ENCODE results near the gene ODAD3. TPM values are rescaled to one million over a fixed set of nuclear protein-coding genes. Genes with fewer than 3 reads are reported as not detected.

Gene ODAD3
- total and polyA plus RNA-seq, 10 of the 15 experiments (the other 5 are each of a cell fraction or from before 2014, with no cell fraction given) = 0.11 to 0.39 (median 0.28) TPM; not detected in 7

GRCh38 chr19:11422163-11423065 lies 12.5 kb downstream of the ODAD3 start (continued):
- TF ChIP-seq POLR2A (IDR thresholded peaks at IDR 0.05; ENCODE audit: low read depth, low read length) = peak; percentile 33; the same call in 1 of the 2 replicates

GRCh38 chr19:11421371-11422098 lies 13.4 kb downstream of the ODAD3 start:
- H3K9me3 ChIP-seq (replicated peaks; ENCODE audit: control insufficient read depth, insufficient read depth, low read length) = no peaks in the 10 kb centered on the region
- intact Hi-C loops (cut with micrococcal nuclease; ENCODE audit: unreplicated experiment) = no loop called here
- ChIA-PET POLR2A (interaction anchor here (0.6 to 1.4 kb wide), 7 partner anchors 9 to 280 kb away, joined by 3 to 7 read pairs (median 3); partner anchors contain the start of genes ODAD3 and PRKCSH), CTCF (interaction anchor here (0.9 to 2.9 kb wide), 9 partner anchors 10 to 386 kb away, joined by 3 to 13 read pairs (median 4); partner anchors contain the start of genes ODAD3 and PRKCSH), SMC1A (ENCODE audit: uncharacterized antibody, unreplicated experiment) (interaction anchor here (0.8 to 2.3 kb wide), 6 partner anchors 24 to 61 kb away, joined by 3 to 14 read pairs (median 3); no protein-coding TSS in a partner anchor), RAD21 (ENCODE audit: unreplicated experiment) (interaction anchor here (1.2 to 2.2 kb wide), 4 partner anchors 14 to 61 kb away, joined by 4 to 7 read pairs (median 6); partner anchors contain the start of genes ODAD3, PRKCSH and SWSAP1)
- FAIRE-seq (no peak), DNase-seq (ENCODE audit: low read depth, low spot score) (no peak), ATAC-seq (peak; percentile 72)
- peak overlapping the region; percentile 71 for H2AFZ ChIP-seq (ENCODE audit: control insufficient read depth, low read depth, low read length)
- in situ Hi-C loops (cut with MboI) = no loop called here
- no TSS peak for BruUV-seq (replicated peaks)
- 17% methylated on average over 36 of the region's 36 CpGs for WGBS (ENCODE audit: insufficient coverage, insufficient replicate concordance, low lambda C conversion rate, missing lambda C conversion rate)
- peak overlapping the region; percentile 40; the same call in 1 of the 2 replicates for H3K4me3 ChIP-seq
- H3K79me2 ChIP-seq (ENCODE audit: control insufficient read depth, insufficient read depth, low read length) = no peaks in the 10 kb centered on the region
- TF ChIP-seq, protein P1, sequence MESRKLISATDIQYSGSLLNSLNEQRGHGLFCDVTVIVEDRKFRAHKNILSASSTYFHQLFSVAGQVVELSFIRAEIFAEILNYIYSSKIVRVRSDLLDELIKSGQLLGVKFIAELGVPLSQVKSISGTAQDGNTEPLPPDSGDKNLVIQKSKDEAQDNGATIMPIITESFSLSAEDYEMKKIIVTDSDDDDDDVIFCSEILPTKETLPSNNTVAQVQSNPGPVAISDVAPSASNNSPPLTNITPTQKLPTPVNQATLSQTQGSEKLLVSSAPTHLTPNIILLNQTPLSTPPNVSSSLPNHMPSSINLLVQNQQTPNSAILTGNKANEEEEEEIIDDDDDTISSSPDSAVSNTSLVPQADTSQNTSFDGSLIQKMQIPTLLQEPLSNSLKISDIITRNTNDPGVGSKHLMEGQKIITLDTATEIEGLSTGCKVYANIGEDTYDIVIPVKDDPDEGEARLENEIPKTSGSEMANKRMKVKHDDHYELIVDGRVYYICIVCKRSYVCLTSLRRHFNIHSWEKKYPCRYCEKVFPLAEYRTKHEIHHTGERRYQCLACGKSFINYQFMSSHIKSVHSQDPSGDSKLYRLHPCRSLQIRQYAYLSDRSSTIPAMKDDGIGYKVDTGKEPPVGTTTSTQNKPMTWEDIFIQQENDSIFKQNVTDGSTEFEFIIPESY (IDR thresholded peaks at IDR 0.05) = 0 out of 2 replicates have a peak, but pooled peaks have one; percentile 46
- TF ChIP-seq RAD51 (IDR thresholded peaks at IDR 0.05) = no peak
- peaks cover 10 to 16% of the 10 kb centered on the region in 2 experiments for H3K27me3 ChIP-seq (replicated peaks in 1 of 2; ENCODE audit: control insufficient read depth in 2 of 2, insufficient read depth in 2 of 2, low read length in 1 of 2)
- peaks cover 22% of the 10 kb centered on the region for H3K4me1 ChIP-seq (ENCODE audit: control insufficient read depth, insufficient read depth, low read length)
- no peaks in the 10 kb centered on the region for H3K36me3 ChIP-seq (ENCODE audit: control insufficient read depth in 2 of 2, insufficient read depth in 2 of 2, low read length in 1 of 2)
- H4K20me1 ChIP-seq (ENCODE audit: control insufficient read depth, insufficient read depth) = no peaks in the 10 kb centered on the region
- H3K4me2 ChIP-seq (ENCODE audit: control insufficient read depth, insufficient read depth) = peak overlapping the region; percentile 74
- H3K9ac ChIP-seq (ENCODE audit: control insufficient read depth, insufficient read depth, low read length) = no peak overlapping the region
- no peak overlapping the region for H3K27ac ChIP-seq (ENCODE audit: control insufficient read depth, insufficient read depth)

Data from GM12878 (cell line).